ENCODE data around the gene FYCO1.
"Not testable (repeated sequence)": the region's sequence is repeated elsewhere in the genome, so short reads cannot be mapped to it uniquely, and the experiment has no call there.

Gene FYCO1

DNA sequence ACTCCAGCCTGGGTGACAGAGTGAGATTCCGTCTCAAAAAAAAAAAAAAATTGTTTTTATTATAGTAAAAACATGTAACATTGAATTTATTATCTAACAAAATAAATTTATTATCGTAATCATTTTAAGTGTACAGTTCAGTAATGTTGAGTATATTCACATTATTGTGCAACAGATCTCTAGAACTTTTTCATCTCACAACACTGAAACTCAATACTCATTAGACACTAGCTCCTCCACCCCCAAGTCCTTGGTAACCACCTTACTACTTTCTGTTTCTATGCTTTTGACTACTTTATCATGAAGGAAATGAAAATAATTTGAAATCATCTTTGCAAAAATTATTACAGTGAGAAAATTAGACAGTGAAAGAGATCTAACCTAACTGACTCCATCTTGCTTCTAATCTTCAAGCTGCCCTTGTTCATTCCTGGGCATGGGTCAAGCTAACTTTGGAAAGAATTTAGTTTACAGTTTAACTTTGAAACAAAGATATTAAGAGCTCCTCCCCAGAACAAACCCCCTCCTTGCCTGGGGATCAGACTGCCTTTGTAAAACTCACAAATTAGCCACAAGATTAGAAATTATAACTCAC, 15.0 kb upstream of the FYCO1 start:
- DNase-seq, result no peak

DNA sequence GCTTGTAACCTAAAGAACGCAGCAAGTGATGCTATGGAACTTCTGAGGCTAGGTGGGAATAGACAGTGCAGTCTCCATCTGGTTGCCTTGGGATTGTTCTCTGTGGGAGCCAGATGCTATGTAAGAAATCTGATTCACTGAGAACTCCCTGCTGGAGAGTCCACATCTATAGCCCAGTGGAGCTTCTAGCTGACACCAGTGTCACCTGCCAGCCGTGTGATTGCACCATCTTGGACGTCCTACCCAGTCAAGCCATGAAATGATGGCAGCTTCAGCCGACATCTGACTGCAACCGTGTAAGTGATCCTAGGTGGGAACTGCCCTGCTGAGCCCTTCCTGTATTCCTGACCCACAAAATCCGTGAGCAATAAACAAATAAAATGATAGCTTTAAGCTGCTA, 12.4 kb upstream of the FYCO1 start:
- DNase-seq, result no peak

DNA sequence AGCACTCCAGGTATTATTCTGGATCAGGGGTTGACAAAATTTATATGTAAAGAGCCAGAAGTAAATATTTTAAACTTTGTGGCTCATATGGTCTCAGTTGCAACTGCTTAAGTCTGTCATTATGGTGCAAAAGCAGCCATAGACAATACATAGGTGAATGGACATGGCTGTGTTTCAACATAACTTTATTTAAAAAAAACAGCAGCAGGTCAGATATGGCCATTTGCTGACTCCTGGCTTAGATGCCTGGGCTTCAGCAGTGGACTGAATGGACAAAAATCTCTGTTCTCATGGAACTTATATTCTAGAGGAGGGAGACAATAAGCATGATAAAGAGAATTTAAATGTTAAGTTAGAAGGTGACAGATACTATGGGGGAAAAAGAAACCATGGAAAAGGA, 11.7 kb upstream of the FYCO1 start:
- DNase-seq, result no peak

DNA sequence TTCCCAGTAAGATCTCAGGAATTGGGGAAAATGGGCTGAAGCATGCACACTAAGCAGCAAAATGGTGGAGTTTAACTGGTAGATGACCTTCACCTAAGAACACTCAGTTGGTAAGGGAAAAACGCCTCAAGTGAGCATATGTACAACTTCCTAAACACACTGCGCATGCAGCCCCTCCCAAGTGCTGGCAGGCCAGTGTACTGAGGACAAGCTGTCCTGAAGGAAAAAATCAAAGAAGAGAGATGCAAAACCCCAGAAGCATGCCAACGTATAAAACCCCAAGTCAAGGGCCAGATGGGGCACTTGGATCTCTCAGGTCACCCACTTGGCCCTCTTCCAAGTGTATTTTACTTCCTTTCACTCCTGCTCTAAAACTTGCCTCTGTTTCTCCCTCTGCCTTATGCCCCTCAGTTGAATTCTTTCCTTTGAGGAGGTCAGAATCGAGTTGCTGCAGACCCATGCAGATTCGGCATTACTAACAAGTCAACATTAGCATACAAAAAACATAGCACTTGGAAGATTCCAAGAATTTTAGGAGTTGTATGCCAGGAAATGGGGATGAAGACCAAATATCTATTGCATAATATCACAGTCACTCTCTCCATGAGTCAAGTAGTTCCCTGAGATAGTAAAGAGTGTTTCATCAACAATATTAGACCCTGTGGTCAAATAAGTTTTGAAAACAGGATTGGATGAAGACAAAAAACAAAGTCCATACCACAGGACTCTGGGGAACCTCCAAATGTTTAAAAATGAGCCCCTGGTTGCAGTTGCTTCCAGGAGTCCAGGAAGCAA, 10.8 kb upstream of the FYCO1 start:
- no peak for DNase-seq

DNA sequence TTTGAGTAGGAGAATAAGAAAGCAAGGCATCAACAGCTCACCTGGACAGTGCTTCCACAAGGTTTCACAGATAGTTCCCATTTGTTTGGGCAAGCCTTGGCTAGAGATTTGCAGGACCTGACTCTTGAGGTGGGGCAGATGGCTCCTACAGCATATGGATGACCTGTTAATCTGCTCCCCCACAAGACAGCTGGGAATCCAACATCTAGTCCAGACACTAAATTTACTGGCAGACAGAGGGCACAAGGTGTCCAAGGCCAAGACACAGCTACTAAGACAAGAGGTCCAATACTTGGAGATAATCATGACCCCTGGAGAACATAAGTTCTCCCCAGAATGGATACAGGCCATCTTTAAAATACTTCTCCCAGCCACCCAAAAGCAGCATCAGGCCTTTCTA, 8.1 kb upstream of the FYCO1 start:
- DNase-seq, result not testable (repeated sequence)

DNA sequence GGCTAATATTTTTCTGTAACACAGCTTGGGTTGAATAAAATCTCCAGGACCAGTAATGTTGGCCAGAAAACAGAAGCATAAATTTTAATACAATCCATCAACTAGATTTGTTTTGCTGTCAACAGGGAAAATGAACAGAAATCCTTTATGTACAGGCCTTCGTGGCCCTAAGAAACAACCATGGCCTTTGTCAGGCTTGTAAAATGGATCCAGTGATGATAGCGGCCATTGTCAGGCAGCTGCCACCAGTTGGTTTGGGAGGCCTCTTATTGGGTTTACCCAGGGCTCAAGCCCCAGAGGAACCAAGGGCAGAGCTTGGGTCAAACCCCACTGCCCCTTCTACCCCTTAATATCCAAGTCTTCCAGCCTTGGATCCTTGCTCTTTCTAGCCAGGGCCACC, 5.6 kb upstream of the FYCO1 start:
- DNase-seq, result peak in 6 of 51 donors; percentile 2 to 26 (median 14)

DNA sequence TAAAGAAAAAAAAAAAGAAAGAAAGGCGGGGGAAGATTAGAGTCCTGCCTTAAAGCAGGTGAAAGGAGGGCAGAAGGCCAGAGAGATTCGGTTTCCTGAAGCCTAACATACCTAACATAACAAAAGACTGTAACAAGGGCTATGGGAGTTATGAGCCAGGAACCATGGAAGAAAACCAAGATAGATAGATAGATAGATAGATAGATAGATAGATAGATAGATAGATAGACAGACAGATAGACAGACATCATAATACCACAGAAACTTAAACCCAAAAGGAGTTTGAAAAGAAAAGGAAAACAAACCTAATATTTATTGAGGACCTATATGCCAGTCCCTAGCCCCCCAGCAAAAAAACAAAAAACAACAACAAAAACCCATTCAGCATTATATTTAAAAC, 2.3 kb upstream of the FYCO1 start:
- DNase-seq, result no peak

DNA sequence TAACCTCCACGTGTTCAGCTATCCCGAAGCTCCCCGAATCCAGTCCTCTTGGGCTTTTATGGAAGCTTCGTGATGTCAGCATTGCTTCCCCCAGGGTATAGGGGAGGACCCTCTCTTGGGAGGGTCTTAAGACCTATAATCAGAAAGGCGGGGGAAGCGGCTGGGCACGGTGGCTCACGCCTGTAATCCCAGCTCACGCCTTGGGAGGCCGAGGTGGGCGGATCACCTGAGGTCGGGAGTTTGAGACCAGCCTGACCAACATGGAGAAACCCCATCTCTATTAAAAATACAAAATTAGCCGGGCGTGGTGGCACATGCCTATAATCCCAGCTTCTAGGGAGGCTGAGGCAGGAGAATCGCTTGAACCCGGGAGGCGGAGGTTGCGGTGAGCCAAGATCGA, 1.9 kb upstream of the FYCO1 start:
- not testable (repeated sequence) for DNase-seq

DNA sequence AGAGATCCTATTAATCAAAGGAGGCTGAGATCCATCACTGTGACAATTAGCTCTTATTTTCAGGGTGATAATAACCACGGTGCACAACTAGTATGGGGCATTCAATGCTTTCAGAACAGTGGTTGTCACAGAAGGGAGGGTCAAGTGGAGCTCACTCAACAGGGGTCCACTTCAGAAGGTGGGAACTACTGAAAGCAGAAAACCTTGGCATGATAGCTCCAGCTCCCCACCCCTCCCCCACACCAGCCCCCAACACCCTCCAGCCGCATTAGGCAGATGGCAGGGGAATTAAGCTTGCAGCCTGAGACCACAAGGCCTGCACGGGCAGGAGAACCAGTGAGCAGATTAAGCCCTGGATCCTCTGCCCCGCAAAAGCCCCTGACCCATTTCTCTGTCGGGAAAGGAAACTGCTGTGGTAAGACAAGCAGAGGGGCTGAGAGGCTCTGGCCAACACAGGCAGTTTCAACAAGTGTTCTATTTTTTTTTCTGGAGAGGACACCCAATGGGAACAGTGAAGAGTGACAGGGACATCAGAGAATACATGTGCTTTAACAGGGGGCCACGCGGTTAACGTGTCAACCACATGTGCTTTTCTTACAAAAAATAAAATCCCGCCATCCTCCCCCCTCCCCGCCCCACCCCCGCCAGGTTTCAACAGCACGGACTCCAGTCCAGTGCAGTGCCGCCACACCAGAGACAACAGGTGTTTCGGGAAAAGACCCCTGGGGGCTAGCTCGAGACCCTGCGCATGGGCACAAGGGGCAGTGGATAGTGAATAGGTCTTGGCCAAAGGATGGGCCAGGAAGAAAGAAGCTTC, 997 bp downstream of the FYCO1 start:
- peak in 4 of 51 donors; percentile 18 to 45 (median 34) for DNase-seq

DNA sequence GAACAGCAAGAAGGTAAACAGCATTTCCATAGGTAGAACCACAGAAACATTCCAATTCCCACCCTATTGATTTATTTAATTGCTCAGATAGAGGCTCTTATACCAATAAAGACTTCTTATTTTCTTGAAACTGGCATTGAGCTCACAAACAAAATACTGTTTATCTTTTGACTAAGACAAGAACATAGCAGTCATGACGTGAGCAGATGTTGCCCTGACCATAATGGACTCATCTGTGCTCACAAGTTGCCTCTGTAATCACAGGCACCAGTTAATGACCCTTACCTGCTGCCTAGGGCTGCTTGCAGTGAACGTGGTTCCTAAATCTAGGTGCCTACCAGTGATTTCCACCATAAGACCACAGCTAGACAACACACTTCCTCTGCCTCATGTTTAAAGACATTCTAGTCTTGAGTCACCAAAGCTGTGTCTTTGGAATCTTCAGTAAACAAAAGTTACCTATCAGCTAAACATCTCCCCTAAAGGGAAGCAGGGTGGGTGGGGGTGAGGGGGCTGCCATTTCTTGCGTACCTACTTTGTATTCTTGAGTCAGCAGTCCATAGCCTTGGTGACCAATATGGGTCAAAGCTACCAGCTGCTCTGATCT, 2.1 kb downstream of the FYCO1 start:
- DNase-seq, result no peak

DNA sequence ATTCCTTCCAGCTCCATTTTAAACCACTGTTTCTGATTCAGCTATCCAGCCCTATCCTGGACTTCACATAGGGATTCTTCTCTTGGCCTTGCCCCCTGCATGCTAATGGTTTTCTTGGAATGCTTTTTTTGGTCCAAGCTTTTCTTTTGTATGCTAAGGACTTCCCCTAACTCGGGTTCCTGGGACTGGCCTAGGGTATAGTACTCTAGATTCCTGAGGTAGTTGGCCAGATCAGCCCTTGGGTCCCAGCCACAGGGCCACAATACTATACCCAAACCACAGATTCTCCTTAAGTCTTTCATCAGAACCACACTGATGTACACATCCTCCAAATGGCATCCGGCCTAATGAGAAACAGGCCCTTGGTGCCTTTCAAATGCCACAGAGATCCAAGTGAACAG, 2.8 kb downstream of the FYCO1 start:
- no peak for DNase-seq

DNA sequence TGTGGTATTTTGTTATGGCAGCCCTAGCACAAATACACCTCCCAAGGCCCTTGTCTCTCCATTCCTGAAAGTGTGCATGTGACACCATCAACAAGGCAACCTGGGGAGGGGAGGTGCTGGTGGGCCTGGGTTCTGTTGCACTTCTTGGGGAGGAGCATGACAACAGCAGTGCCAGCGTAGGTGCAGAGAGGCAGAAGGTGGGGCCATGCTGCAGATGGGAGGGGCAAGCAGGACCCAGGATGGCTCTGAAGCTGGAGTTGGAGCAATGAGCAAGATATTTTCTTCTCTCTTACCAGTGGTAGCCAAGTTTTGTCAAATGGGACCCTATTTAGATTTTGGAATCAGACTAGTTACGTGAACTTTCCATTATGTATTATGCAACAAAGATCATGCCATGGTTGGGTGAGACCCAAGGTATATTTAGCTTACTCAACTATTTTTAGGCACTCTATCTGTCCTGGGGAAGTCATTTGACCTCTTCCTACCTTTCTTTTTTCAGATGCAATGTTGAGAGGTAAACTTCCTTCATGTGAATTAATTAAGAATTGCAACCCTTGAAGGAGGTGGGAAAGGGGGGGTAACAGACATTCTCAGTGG, 3.4 kb downstream of the FYCO1 start:
- no peak for DNase-seq

DNA sequence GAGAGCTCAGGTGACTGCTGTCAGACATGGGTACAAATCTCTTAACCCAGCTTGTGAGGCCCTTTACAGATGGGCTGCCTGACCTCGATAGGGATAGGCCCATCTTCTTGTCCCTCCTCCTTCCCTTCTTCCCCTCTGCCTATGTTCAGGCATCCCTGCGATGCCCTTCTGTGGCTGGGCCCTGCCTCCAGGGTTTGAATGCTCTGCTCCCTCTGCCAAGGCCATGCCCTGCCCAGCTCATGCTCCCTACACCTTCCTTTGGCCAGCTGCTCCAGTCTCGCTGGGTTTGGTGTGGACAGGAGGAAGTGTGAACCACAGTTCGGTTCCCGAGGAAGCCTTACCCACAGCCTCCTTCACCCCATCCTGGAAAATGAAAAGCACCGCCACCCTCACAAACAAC, 4.3 kb downstream of the FYCO1 start:
- no peak for DNase-seq

DNA sequence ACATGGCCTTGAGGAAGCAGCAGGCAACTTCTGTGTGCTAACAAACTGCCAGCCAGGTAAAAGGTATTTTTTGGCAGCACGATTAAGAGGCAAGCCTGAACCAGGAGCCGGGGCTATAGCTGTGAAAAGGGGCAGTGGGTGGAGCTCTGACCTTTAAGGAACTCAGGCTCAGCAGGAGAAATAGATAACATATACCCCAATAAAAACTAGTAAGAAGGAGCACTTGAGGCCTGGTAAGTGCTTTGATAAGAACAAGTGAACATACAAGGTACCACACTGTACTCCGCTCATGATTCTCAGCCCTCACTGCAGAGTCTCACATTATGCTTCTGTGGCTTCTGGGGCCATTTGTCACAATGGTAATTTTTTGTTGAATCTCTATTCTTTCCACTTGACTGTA, 5.4 kb downstream of the FYCO1 start:
- no peak for DNase-seq

DNA sequence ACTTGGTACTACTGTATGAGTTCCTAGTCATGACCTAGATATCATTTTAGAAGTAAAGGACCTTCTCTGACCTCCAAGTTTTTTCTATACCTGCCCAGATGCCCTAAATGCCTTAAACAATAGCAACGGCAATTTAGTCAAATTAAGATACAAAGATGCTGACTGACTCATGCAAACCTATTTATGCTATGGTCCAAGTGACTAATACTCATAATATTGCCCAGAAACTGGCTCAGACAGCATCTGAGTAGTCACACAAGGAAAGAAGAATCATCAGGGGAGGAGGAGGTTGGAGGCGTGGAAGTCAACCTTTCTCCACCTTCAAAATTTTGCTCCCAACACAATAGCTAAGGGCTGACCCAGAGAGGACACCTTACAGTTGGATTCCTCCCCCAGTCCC, 6.8 kb downstream of the FYCO1 start:
- no peak for DNase-seq

DNA sequence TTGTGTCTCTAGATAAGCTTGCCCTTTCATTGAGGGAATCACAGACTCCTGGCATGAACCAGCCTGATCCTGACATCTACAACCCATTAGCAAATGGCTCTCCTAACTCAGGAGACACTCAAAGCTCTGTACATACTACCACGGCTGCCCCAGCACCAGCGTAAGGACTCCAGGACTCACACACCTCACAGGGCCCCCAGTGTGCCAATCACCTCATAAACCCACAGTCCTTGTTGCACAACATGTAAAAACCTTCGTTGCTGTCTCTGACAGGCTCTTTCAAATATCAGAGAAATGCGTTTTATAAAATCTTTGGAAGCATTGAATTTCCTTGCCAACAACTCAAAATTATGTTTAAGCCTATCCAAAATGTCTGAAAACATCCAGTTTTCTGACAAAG, 7.3 kb downstream of the FYCO1 start:
- no peak for DNase-seq

DNA sequence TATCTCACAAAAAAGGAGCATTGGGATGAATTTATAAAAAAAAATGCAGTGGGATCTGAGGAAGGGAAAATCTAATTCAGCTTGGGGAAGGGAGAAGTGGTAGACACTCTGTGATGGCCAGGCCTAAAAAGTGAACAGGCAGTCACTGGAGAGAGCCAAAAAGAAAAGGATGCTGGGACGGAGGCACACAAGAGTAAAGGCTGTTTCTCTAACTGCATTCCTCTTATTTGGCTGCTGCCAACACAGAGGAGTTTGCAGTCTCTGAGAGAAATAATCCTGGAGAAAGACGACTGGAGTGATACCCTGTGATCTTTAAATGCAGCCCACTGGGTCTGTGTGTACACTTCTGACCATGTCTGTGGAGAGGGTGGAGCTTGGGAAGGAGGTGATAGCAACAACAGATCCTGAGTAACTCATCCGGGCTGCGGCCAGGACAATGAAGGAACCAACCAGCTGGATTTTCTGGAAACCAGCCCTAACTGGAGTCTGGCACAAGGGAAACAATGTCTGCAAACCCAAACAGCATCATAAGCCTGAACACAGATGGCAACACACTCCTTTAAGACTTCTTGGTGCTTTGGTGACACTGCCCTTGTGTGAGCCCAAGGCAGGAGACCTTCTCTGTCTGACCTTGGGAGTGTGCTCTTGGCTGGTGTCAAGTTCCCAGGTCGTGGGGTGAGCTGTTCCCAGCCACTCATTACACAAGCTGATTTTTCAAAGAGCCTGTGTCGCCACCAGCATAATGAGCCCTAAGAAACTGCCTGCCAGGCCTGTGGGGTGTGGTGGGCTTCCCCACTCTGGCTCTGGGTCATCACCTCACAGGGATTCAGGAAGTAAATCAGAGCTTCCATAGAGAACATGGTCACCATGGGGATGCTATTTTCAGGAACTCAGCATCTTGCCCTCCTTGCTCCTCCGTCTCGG, 8.0 kb downstream of the FYCO1 start:
- DNase-seq, result peak in 24 of 51 donors; percentile 15 to 73 (median 42)

DNA sequence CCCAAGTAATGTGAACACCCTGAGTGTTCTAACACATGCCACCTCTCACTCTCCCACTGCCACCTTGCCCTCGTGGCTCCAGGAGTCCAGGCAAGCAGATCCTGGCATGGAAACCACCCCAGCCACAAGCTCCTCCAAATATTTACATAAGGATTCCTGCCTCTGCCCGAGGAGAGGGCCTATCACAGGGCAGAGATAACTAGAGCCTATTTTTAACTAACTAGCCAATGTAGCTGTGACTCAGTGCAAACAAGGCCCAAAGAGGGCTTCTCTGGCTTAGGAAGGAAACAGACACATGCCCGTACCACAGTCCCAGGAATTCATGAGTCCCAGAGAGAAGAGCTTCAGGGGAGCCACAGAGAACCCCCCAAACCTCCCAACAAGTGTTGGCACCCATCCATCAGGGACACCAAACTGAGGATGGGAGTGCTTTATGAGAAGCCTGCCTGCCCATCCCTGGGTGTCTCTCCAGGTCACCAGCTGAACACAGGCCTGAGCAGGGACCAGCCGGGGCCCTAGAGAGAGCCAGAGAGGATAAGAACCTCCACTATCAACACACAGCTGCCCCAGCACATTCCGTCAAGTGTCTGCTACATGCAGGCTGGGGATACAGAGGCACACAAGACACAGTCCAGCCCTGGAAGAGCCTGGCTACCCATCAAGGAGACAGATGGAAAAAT, 9.2 kb downstream of the FYCO1 start:
- DNase-seq, result no peak

DNA sequence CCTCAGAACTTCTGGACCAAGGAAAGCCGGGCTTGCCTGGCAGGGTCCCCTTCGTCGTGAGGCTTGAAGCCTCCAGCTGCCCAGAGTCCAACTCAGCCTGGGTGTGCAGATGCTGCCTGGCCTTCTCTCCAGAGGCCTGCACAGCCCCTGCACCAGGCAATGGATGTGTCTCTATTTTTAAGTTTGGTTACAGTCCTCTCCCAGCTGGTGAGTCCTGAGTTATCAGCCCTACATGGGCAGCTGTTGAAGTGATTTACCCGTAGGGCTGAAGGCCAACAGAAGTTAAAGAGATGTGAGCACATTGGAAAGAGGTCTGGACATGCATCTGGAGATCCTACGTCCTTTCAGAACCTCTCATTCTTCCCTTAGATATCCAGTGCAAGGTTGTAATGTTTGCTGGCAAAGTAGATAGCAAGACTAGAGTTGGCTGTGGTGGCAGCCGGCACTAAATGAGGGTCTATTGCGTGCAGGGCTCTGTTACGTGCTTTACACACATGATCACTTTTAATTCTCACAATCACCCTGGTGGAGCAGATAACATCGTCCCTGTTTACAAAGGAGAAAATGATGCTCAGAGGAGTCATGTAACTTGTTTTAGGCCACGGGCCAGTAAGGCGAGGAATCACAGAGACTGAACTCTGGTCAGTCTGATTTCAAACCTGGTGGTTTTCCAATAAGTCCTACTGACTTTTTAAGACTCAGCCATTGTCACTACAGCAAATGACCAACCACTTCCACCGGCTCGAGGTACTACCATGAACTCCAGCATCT, 9.9 kb downstream of the FYCO1 start:
- no peak for DNase-seq

Data from hypothalamus (tissue), 51 donors.